HepG2 (cell line): ENCODE data around the gene BRD8. TPM values are rescaled to one million over a fixed set of nuclear protein-coding genes. Genes with fewer than 3 reads are reported as not detected.

Experiments
- CENPBD1 ChIP-seq: sonication (generic); formaldehyde crosslinking; IDR thresholded peaks from 2 replicates; pipeline ENCODE4 v1.8.0; 2022; ENCODE audit warnings: missing genetic modification reagents, low read depth, mild to moderate bottlenecking, borderline replicate concordance
- DR1 ChIP-seq: sonication (generic); formaldehyde crosslinking; IDR thresholded peaks from 2 replicates; pipeline ENCODE4 v1.8.0; 2021; ENCODE audit warnings: mild to moderate bottlenecking, missing genetic modification reagents, inconsistent platforms
- EHMT2 ChIP-seq: fragments of 200-600 bp; sonication (generic); IDR thresholded peaks from 2 replicates; pipeline ENCODE4 v1.7.0; 2017; ENCODE audit warnings: antibody characterized with exemption, low read depth, low read length, borderline replicate concordance
- ETS1 ChIP-seq: sonication (generic); formaldehyde crosslinking; IDR thresholded peaks from 2 replicates; pipeline ENCODE4 v1.4.0; 2020; ENCODE audit warnings: missing genetic modification reagents
- FOXO4 ChIP-seq: sonication (generic); formaldehyde crosslinking; conservative IDR thresholded peaks from 2 replicates; pipeline ENCODE4 v1.8.1; 2023; ENCODE audit warnings: missing genetic modification reagents
- HOXA9 ChIP-seq: sonication (generic); formaldehyde crosslinking; IDR thresholded peaks from 2 replicates; pipeline ENCODE4 v1.8.1; 2022; ENCODE audit warnings: missing genetic modification reagents, mild to moderate bottlenecking, moderate library complexity, borderline replicate concordance
- IRF2 ChIP-seq: IDR thresholded peaks from 2 replicates; pipeline ENCODE4 v1.6.1; 2018; ENCODE audit warnings: missing genetic modification reagents, missing compliant biosample characterization
- KAT7 ChIP-seq: IDR thresholded peaks from 2 replicates; pipeline ENCODE4 v1.6.1; 2018; ENCODE audit warnings: borderline replicate concordance, missing compliant biosample characterization
- MATR3 ChIP-seq: sonication (generic); formaldehyde crosslinking; IDR thresholded peaks from 2 replicates; pipeline ENCODE4 v1.4.0; 2020; ENCODE audit warnings: missing genetic modification reagents
- NFIC ChIP-seq: IDR thresholded peaks from 2 replicates; pipeline ENCODE4 v1.6.1; 2012; ENCODE audit warnings: mild to moderate bottlenecking, low read length, inconsistent platforms
- NFYB ChIP-seq: sonication (generic); formaldehyde crosslinking; IDR thresholded peaks from 2 replicates; pipeline ENCODE4 v1.4.0; 2020; ENCODE audit warnings: missing genetic modification reagents
- NR1H2 ChIP-seq: sonication (generic); formaldehyde crosslinking; IDR thresholded peaks from 2 replicates; pipeline ENCODE4 v1.8.1; 2022; ENCODE audit warnings: low read depth, missing genetic modification reagents, borderline replicate concordance
- POLR2G ChIP-seq: fragments of 200-400 bp; formaldehyde crosslinking; IDR thresholded peaks from 2 replicates; pipeline ENCODE4 v1.6.1; 2018; ENCODE audit warnings: mild to moderate bottlenecking, low read depth, low read length, moderate library complexity
- RAD21 ChIP-seq: fragments of 450-650 bp; formaldehyde crosslinking; IDR thresholded peaks from 2 replicates; pipeline ENCODE4 v1.5.0; 2020; ENCODE audit warnings: mild to moderate bottlenecking
- RXRA ChIP-seq: sonication (generic); formaldehyde crosslinking; IDR thresholded peaks from 2 replicates; pipeline ENCODE4 v1.5.1; 2020; ENCODE audit warnings: missing genetic modification reagents
- SMAD9 ChIP-seq: sonication (generic); formaldehyde crosslinking; IDR thresholded peaks from 2 replicates; pipeline ENCODE4 v1.5.1; 2020; ENCODE audit warnings: mild to moderate bottlenecking, missing genetic modification reagents
- SRF ChIP-seq: IDR thresholded peaks from 2 replicates; pipeline ENCODE4 v1.6.1; 2011; ENCODE audit warnings: mild to moderate bottlenecking, low read depth, low read length, moderate library complexity
- ZBTB39 ChIP-seq: sonication (generic); formaldehyde crosslinking; IDR thresholded peaks from 2 replicates; pipeline ENCODE4 v1.5.0; 2020; ENCODE audit warnings: missing genetic modification reagents
- ZBTB43 ChIP-seq: sonication (generic); formaldehyde crosslinking; conservative IDR thresholded peaks from 2 replicates; pipeline ENCODE4 v1.4.0; 2020; ENCODE audit warnings: missing genetic modification reagents
- ZEB1 ChIP-seq: IDR thresholded peaks from 2 replicates; pipeline ENCODE4 v1.6.1; 2012; ENCODE audit warnings: mild to moderate bottlenecking, low read depth, inconsistent platforms; ENCODE audit not compliant: insufficient replicate concordance
- ZNF234 ChIP-seq: sonication (generic); formaldehyde crosslinking; conservative IDR thresholded peaks from 2 replicates; pipeline ENCODE4 v1.5.1; 2020; ENCODE audit warnings: mild to moderate bottlenecking, missing genetic modification reagents
- ZNF556 ChIP-seq: sonication (generic); formaldehyde crosslinking; IDR thresholded peaks from 2 replicates; pipeline ENCODE4 v1.4.0; 2020; ENCODE audit warnings: mild to moderate bottlenecking, missing genetic modification reagents, borderline replicate concordance
- ZNF572 ChIP-seq: sonication (generic); formaldehyde crosslinking; IDR thresholded peaks from 2 replicates; pipeline ENCODE4 v1.5.1; 2020; ENCODE audit warnings: mild to moderate bottlenecking, missing genetic modification reagents
- ZNF775 ChIP-seq: sonication (generic); formaldehyde crosslinking; IDR thresholded peaks from 2 replicates; pipeline ENCODE4 v1.4.0; 2020; ENCODE audit warnings: missing genetic modification reagents, mild to moderate bottlenecking, moderate library complexity, borderline replicate concordance
- ZNF790 ChIP-seq: sonication (generic); formaldehyde crosslinking; IDR thresholded peaks from 2 replicates; pipeline ENCODE4 v1.8.0; 2022; ENCODE audit warnings: missing genetic modification reagents, mild to moderate bottlenecking, borderline replicate concordance
- polyA plus RNA-seq, 8 experiments: library from polyadenylated mRNA; depleted of rRNA in 3 of 8; stranded (reverse) in 7 of 8; unstranded in 1 of 8; fragments of >200 nt; fragmentation: Illumina TruSeq in 4 of 8; extraction: Trizol in 4 of 8; gene quantifications; 2 replicates each; pipeline versions ENCODE4 v1.2.1 to v1.2.3, GENCODE V29; 2011 to 2016; ENCODE audit warnings: low read depth in 4 of 8, missing spikeins in 1 of 8, mixed read lengths in 1 of 8; ENCODE audit not compliant: insufficient read depth in 1 of 8
- total RNA-seq, 5 experiments: library from RNA; depleted of rRNA; stranded (reverse); fragments of >200 nt; fragmentation: Illumina TruSeq; extraction: Trizol; gene quantifications; 2 replicates each; pipeline ENCODE4 v1.2.3, GENCODE V29; 2016; ENCODE audit warnings: low read depth in 1 of 5

Gene BRD8
- total and polyA plus RNA-seq, 2 of the 13 experiments (the other 11 are each of a cell fraction or from before 2014, with no cell fraction given), result 62.5 to 71.1 TPM

- TF ChIP-seq ZBTB39 (CRISPR knock-in tag) (no peak), MATR3 (CRISPR knock-in tag) (no peak), ZNF790 (no peak), KAT7 (CRISPR knock-in tag) (no peak), POLR2G (no peak), ZEB1 (no peak), FOXO4 (no peak), NR1H2 (CRISPR knock-in tag) (no peak), DR1 (CRISPR knock-in tag) (no peak), EHMT2 (no peak), ZNF234 (CRISPR knock-in tag) (no peak), ZBTB43 (CRISPR knock-in tag) (no peak; the same call in 1 of the 2 replicates), IRF2 (no peak), ETS1 (no peak), ZNF775 (CRISPR knock-in tag) (no peak), HOXA9 (CRISPR knock-in tag) (no peak), NFYB (CRISPR knock-in tag) (no peak), ZNF572 (CRISPR knock-in tag) (no peak), SMAD9 (CRISPR knock-in tag) (no peak), CENPBD1 (CRISPR knock-in tag) (no peak), RXRA (CRISPR knock-in tag) (peak; percentile 77; the same call in 1 of the 2 replicates), NFIC (peak; percentile 41; the same call in 1 of the 2 replicates), SRF (no peak), ZNF556 (CRISPR knock-in tag) (no peak), RAD21 (CRISPR knock-in tag) (no peak)
Observed at GRCh38 chr5:138095100-138095907, 83.1 kb downstream of the BRD8 start (continued).
